IPS DF 6.9 (cell line): ENCODE results near the gene ANKK1.

Source experiments
- DNase-seq: peaks from one replicate; pipeline ENCODE4 v3.0.0-alpha.2; 2013; ENCODE audit warnings: low read depth, low spot score
- H3K27ac ChIP-seq: one replicate; pipeline ENCODE4 v1.5.1; 2013; ENCODE audit warnings: low read length, control low read depth
- H3K27me3 ChIP-seq: 2 replicates; pipeline ENCODE4 v1.6.1; 2013; ENCODE audit warnings: mild to moderate bottlenecking, low read length; ENCODE audit not compliant: control insufficient read depth, insufficient read depth
- H3K36me3 ChIP-seq: 2 replicates; pipeline ENCODE4 v1.6.1; 2013; ENCODE audit warnings: low read length; ENCODE audit not compliant: control insufficient read depth, insufficient read depth
- H3K4me1 ChIP-seq: 2 replicates; pipeline ENCODE4 v1.6.1; 2013; ENCODE audit warnings: low read length; ENCODE audit not compliant: control insufficient read depth, insufficient read depth
- H3K4me3 ChIP-seq: 2 replicates; pipeline ENCODE4 v1.5.1; 2013; ENCODE audit warnings: mild to moderate bottlenecking, low read length
- H3K9me3 ChIP-seq: 2 replicates; pipeline ENCODE4 v1.6.1; 2013; ENCODE audit warnings: low read length, inconsistent platforms; ENCODE audit not compliant: control insufficient read depth, insufficient read depth
- WGBS: extraction: QIAGEN DNeasy Blood & Tissue Kit; methylation state at CpG from one replicate; pipeline ENCODE4 v1.1.7; 2013; ENCODE audit warnings: mixed read lengths, missing lambda C conversion rate; ENCODE audit not compliant: insufficient read length, insufficient coverage; 5-methylcytosine and 5-hydroxymethylcytosine counted together

The ANKK1 gene

DNA sequence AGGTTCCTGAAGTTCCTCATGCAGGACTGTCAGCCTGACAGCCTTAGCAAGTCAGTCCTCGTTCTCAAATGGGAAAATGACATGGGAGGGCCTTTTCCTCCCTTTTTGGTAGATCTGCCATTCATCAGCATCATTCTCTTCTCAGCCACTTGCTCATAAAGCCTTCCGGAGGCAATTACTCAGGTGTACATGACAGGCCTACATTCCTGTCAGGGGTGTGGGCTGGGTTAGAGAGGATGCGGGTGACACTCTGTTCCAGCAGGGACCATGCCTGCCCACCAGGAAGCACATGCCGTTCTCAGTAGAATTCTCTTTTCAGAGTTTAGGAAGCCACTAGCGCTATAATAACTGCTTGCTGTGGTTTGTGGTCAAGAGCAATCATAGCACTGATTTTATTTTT lies 24.2 kb upstream of the ANKK1 start:
- Histone ChIP-seq H3K9me3 (no peaks in the 10 kb centered on the region), H3K36me3 (no peaks in the 10 kb centered on the region), H3K4me1 (no peaks in the 10 kb centered on the region), H3K27ac (no peak overlapping the region), H3K27me3 (no peaks in the 10 kb centered on the region), H3K4me3 (no peak overlapping the region)
- no CpG with 5 or more reads among the region's 5 CpGs for WGBS
- no peak for DNase-seq

DNA sequence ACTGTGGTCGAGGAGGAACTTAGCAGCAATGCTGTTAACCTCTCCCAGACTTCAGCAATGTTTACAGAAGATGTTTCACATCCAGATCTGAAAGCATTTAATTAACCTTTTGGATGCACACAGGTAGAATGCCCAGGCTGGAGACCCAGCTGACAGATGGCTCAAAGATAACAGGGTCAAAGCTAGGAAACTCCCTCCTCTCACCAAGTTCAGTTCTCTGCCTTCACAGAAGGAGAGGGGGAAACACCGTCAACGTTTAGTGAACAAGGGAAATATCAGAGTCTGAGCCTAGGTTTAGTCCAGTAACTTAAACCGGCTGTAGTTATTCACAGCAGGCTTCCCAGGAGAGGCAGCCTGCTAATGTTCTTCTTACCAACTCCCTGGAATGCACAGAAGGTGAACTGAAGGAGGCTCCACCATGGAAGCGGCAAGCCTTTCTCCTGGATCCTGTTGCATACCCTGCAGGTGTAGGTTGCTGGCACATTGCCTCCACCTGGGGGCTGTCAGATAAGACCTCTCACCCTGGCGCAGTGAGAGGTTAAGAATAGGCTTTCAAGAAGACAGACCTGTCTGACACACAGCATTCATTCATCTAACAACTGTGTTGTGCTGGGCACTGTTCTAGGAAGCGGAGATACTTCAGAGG lies 23.5 kb upstream of the ANKK1 start:
- DNase-seq: no peak
- Histone ChIP-seq H3K27me3 (no peaks in the 10 kb centered on the region), H3K4me1 (no peaks in the 10 kb centered on the region), H3K27ac (no peak overlapping the region), H3K36me3 (no peaks in the 10 kb centered on the region), H3K4me3 (no peak overlapping the region), H3K9me3 (no peaks in the 10 kb centered on the region)
- WGBS: no CpG with 5 or more reads among the region's 7 CpGs

DNA sequence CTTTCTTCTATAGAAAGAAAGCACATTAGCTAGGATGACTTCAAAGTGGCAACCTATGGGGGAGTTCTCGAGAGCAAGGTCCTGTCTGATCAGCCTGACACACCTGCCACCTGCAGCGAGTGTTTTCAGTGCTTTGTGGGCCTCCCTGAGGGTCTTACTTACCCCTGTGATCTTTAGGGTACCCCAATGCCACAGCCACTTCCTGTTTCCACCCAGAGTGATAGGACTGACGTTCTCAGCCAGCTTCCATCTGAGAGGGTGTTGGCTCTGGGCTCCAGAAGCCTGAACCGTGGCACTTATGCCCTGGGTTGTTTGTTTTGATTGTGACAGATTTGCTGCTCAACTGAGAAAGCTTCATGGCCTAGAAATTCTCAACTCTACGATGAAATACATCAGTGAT lies 21.7 kb upstream of the ANKK1 start:
- no peak for DNase-seq
- H3K9me3 ChIP-seq: no peaks in the 10 kb centered on the region
- H3K27ac ChIP-seq: no peak overlapping the region
- no peaks in the 10 kb centered on the region for H3K36me3 ChIP-seq
- no peak overlapping the region for H3K4me3 ChIP-seq
- no peaks in the 10 kb centered on the region for H3K27me3 ChIP-seq
- no CpG with 5 or more reads among the region's 5 CpGs for WGBS
- H3K4me1 ChIP-seq: no peaks in the 10 kb centered on the region

DNA sequence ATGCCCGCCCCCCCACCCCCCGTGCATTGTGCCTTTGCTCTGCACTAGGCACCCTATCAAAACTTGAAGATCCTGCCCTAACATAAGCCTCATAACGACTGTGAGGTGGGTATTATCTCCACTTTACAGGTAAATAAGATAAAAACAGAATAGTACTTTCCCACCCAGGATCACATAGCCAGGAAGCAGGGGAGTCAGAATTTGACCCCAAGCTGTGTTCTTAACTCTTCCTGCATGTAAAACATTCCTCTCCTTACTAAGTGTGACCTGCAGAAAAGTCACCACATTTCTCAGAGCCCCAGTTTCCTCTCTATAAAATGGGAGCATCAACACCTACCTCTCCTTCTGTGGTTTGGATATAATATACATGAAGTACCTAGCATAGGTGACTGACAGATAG lies 18.2 kb upstream of the ANKK1 start:
- no peaks in the 10 kb centered on the region for H3K4me1 ChIP-seq
- no peak overlapping the region for H3K27ac ChIP-seq
- H3K4me3 ChIP-seq: no peak overlapping the region
- no peak for DNase-seq
- no peaks in the 10 kb centered on the region for H3K36me3 ChIP-seq
- no CpG with 5 or more reads among the region's 3 CpGs for WGBS
- H3K27me3 ChIP-seq: no peaks in the 10 kb centered on the region
- no peaks in the 10 kb centered on the region for H3K9me3 ChIP-seq

DNA sequence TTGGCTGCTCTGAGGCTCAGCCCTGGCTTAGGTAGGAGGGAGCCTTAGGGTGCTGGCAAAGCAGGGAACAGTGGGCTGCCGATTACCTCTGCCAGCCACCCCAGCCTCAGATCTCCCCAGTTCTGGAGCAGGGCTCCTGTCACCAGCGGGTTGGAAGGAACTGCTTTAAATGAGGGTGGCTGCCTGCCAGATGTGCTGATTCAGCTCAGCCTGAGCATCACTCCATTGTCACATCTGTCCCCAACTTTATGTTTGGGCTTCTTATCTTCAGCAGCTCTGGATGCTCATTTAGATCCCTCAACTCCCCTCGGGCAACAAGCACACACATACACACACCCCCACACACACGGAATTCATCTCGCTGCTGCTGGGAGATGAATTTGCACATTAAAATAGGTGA lies 16.9 kb upstream of the ANKK1 start:
- no peaks in the 10 kb centered on the region for H3K36me3 ChIP-seq
- H3K27ac ChIP-seq: no peak overlapping the region
- no CpG with 5 or more reads among the region's 5 CpGs for WGBS
- no peak for DNase-seq
- H3K4me1 ChIP-seq: no peaks in the 10 kb centered on the region
- no peak overlapping the region for H3K4me3 ChIP-seq
- H3K27me3 ChIP-seq: no peaks in the 10 kb centered on the region
- no peaks in the 10 kb centered on the region for H3K9me3 ChIP-seq

DNA sequence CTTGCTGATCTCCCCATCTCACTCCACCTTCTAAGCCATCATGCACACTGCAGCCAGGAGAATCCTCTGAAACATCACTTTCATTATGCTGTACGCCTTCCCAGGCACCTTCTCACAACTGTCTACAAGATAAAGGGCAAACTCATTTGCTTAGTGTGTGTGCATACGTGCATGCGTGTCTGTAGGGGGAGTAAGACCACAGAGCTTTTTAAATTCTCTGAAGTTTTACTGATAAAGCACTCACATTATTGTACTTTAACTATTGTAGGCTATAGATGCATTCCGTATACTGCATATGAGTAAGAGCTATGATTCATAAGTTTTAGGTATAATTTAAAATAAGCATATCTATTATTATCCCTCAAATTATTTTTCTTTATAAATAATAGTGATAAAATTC lies 15.3 kb upstream of the ANKK1 start:
- Histone ChIP-seq H3K9me3 (no peaks in the 10 kb centered on the region), H3K27me3 (no peaks in the 10 kb centered on the region), H3K36me3 (no peaks in the 10 kb centered on the region), H3K4me1 (no peaks in the 10 kb centered on the region), H3K27ac (no peak overlapping the region), H3K4me3 (no peak overlapping the region)
- no CpG with 5 or more reads among the region's 4 CpGs for WGBS
- no peak for DNase-seq

DNA sequence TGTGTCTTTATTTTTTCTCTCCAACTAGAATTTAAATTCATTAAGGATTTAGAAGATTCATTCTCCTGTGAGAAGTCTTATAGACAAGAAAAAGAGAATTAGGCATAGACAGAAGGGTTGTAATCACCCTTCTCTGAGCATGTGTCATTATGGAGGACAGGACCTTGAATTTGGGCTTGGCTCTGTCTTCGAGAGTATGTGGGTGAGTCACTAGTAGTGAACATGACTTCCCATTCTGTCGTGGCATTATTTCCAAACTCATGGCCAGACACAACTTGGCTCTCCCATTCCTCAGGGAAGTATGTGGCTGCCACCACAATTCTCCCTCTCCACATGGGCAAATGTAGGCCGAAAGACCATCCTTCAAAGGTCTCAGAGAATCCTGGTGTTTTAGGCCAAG lies 14.3 kb upstream of the ANKK1 start:
- Histone ChIP-seq H3K4me3 (no peak overlapping the region), H3K9me3 (no peaks in the 10 kb centered on the region), H3K27ac (no peak overlapping the region), H3K4me1 (no peaks in the 10 kb centered on the region), H3K27me3 (no peaks in the 10 kb centered on the region), H3K36me3 (no peaks in the 10 kb centered on the region)
- no CpG with 5 or more reads among the region's 3 CpGs for WGBS
- DNase-seq: no peak

DNA sequence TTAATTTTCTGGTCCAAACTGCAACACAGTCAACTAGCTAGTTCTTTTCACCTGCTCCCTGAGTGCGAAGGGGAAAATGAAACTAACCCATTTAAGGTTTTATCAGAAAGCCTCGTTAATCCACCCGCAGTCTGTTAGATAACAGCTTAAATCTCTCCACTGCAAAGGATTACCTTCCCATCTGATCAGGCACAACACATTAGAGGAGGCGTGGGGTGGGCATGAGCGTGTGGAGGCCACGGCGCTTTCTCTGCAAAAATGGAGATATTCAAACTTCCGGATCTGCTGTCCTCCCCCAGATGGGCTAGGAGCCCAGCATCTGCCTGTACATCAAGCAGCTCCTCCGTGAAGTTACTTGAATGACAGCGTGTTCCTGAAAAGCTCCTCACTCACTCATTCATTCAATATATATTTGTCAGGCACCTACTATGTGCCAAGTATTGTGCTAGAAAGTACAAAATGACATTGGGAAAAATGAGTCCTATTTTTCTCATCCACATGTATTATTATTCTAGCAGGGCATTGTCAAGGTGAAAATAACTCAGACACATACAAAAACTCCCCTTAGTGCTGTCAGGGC lies 13.5 kb upstream of the ANKK1 start:
- WGBS: no CpG with 5 or more reads among the region's 10 CpGs
- H3K27ac ChIP-seq: no peak overlapping the region
- no peaks in the 10 kb centered on the region for H3K4me1 ChIP-seq
- no peaks in the 10 kb centered on the region for H3K27me3 ChIP-seq
- no peaks in the 10 kb centered on the region for H3K9me3 ChIP-seq
- no peak for DNase-seq
- no peaks in the 10 kb centered on the region for H3K36me3 ChIP-seq
- H3K4me3 ChIP-seq: no peak overlapping the region

DNA sequence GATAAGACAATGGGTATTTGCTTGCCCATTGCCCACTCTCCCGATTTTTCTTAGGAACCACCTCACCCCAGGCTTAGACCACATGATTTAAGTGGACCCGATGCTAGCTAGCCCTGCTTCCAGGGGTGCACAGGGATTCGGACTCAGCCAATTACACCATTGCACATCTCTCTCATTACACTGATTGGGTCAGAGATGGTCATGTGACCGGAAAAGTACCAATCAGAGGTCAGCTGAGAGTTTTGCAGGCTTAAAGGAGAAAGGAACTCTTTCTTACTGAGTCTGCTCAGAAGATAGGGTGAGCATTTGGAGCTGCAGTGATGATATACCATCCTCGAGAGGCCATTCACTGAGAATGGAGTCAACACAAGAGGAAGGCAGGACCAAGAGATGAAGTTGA lies 12.2 kb upstream of the ANKK1 start:
- no peak for DNase-seq
- Histone ChIP-seq H3K4me1 (no peaks in the 10 kb centered on the region), H3K27ac (no peak overlapping the region), H3K27me3 (no peaks in the 10 kb centered on the region), H3K9me3 (no peaks in the 10 kb centered on the region), H3K4me3 (no peak overlapping the region), H3K36me3 (no peaks in the 10 kb centered on the region)
- WGBS: no CpG with 5 or more reads among the region's 5 CpGs

DNA sequence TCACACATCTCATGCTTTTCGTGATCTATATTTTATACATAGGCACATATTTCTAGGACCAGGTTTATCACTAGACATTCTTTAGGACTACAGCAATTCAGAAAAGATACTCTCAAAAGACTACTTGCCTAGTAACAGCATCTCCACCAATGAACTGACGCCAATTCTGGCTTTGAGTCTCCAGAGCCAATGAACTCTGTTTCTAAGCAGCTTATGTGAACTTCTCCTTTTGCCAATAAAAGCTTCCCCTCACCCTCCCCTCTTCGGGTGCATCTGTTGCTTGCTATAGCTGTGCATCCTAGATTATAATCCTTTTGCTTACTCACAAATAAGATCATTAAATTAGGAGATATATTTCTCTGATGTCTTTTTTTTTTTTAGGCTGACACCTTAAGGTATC lies 11.4 kb upstream of the ANKK1 start:
- Histone ChIP-seq H3K36me3 (no peaks in the 10 kb centered on the region), H3K4me1 (no peaks in the 10 kb centered on the region), H3K9me3 (no peaks in the 10 kb centered on the region), H3K27me3 (no peaks in the 10 kb centered on the region), H3K4me3 (no peak overlapping the region), H3K27ac (no peak overlapping the region)
- DNase-seq: no peak
- WGBS: no CpG with 5 or more reads among the region's 3 CpGs

DNA sequence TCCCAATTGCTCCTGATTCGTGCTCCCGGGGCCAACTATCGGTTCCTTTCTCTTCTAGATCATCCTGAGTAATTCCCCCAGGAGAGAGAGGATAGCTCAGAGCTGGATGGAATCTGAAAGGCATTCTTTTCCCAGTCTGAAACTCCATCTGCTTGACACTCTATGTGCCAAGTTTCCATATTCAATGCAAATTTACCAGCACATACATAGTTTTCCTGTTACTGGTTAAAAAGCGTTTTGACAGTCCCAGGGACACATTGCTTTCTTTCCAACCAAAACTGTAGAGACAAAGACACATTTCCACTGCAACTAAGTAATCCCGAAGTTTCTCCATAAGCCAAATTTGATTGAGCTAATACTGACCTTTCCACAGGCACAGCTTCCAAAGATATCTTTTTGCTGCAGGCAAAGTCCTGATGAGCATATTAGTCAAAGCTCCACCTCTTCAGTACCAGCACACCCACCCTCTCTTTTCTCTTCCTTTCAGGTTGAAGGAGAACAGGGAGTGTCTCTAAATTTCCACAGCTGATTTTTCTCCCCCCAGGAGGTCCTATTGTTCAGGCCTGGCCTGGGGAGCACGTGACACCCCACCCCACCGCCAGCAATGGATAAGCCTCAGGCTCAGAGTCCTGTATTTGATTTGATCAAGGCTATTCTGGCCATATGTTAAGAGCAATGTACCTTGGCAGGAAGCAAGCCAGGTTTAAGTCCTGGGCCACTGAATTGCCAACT lies 9.7 kb upstream of the ANKK1 start:
- H3K4me3 ChIP-seq: no peak overlapping the region
- H3K27ac ChIP-seq: no peak overlapping the region
- no peaks in the 10 kb centered on the region for H3K36me3 ChIP-seq
- no peak for DNase-seq
- no peaks in the 10 kb centered on the region for H3K27me3 ChIP-seq
- no peaks in the 10 kb centered on the region for H3K4me1 ChIP-seq
- no CpG with 5 or more reads among the region's 7 CpGs for WGBS
- no peaks in the 10 kb centered on the region for H3K9me3 ChIP-seq
